ENCODE results near the gene DNAJB11. TPM values are rescaled to one million over a fixed set of nuclear protein-coding genes. Genes with fewer than 3 reads are reported as not detected.
"Not testable (repeated sequence)": the region's sequence is repeated elsewhere in the genome, so short reads cannot be mapped to it uniquely, and the experiment has no call there.

The DNAJB11 gene
- 10 to 100 TPM; 61.3 to 89.6 (median 81.0) TPM for polyA plus RNA-seq

DNA sequence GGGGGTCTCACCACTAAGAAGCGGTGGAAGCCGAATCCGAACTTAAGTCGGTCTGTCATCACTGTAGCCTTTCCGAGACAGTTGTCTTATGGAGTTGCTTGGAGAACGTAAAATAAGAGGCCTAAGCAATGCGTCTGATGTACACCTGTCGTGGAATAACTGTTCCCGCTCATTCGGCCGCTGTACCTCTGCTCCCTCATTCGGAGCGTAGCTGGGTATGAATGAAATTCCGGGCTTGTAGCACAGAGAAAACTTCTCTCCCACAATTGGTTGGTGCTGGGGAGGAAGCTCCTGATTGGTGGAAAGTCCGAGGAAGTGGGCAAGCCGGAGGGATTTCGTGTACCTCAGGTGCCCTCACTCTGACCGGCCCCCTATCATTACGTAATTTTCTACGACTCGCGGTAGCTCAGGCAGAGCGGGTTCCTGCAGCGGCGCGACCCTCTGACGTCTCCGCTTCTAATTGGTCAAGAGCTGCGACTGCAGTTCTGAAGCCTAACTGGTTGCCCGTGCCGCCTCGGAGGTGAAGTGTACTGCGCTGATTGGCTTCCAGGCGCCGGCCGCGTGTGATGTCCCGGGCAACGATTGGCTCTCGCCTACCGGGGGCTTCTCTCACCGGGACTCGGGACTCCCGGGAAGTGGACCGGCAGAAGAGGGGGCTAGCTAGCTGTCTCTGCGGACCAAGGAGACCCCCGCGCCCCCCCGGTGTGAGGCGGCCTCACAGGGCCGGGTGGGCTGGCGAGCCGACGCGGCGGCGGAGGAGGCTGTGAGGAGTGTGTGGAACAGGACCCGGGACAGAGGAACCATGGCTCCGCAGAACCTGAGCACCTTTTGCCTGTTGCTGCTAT lies at the start of gene DNAJB11:
TSS of gene DNAJB11 (plus strand) at position 625 of the 845 bp plus-strand sequence. CDS start at position 803, 178 bp downstream.
- Mint-ChIP-seq H3K4me1 (peaks cover 62 to 82% of the 10 kb centered on the region in 2 donors), H3K27me3 (ENCODE audit: low read depth in 3 of 3) (peaks cover 11 to 22% (median 16%) of the 10 kb centered on the region in 3 donors), H3K36me3 (peaks cover 12 to 18% (median 17%) of the 10 kb centered on the region in 3 donors), H3K4me3 (peak within 1 kb of the TSS; percentile 83 to 98 (median 94)), H3K9me3 (no peaks in the 10 kb centered on the region), H3K27ac (peak within 1 kb of the TSS; percentile 87 to 98 (median 96))
- DNase-seq, result peak; percentile 98

DNA sequence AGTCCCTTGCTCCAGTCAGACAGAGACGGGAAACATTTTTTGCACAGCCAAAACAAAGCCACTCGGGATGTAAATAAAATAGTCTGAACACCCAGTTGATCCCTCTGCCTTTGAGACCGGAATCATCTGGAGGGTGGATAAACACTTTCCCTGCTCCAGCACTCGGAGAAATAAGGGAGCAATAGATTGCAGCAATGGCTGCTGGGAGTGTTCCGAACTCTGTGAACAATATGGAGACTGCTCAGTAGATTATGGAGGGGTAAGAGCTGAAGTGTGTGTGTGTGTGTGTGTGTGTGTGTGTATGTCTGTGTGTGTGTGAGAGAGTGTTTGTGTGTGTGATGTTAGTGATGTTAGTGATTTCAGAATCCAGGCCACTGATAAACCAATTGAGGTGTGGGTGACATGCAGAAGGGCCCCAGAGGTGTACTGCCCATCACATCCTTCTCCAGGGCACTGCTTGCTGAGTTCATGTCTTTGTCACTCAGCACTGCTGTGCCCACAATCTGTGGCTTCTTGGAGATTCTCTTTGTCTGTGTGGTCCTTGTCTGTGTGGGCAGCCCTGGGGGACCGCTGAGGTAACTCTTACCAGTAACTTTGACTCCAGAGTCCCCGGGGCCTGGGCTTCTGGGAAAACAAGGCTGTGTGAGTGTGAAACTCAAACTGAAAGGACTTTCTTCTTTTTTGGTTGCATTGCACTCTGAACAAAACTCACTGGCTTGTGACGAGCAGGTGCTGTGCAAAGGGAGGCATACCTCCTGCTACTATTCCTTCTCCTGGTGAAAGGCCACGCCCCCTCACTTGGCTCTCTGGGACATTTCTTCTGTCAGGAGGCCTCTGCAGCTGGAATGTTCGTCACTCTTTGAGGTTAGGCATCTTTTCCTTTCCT lies 49.3 kb upstream of the DNAJB11 start:
- Mint-ChIP-seq H3K9me3 (no peaks in the 10 kb centered on the region), H3K27ac (peak overlapping the region in 5 of 6 donors; percentile 3 to 48 (median 34)), H3K4me3 (no peak overlapping the region), H3K36me3 (peaks cover 5 to 16% (median 13%) of the 10 kb centered on the region in 3 donors), H3K4me1 (peaks cover 31% of the 10 kb centered on the region in 2 donors), H3K27me3 (ENCODE audit: low read depth in 3 of 3) (peaks cover 0 to 4% (median 0%) of the 10 kb centered on the region in 3 donors)
- DNase-seq, result no peak

DNA sequence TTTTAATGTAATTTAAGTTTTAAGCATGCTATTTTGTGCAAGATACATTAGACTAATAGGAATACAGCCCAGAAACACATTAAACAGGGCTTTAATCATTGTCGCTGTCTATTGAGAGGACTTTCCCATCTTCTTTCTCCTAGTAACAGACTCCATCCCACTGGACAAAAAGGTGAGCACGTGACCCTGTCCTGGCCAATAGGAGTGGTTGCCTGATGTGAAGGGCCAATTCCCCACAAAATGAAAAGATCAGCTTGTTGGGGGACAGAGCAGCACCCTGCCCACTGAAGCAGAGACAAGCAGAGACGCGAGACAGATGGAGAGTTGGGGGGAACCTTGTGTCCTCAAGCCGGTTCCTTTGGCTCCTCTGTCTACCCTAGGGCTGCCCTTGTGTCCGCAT lies 47.5 kb upstream of the DNAJB11 start:
- H3K4me3 Mint-ChIP-seq, result no peak overlapping the region
- peaks cover 0 to 4% (median 0%) of the 10 kb centered on the region in 3 donors for H3K27me3 Mint-ChIP-seq (ENCODE audit: low read depth in 3 of 3)
- no peak for DNase-seq
- H3K36me3 Mint-ChIP-seq, result peaks cover 9 to 23% (median 21%) of the 10 kb centered on the region in 3 donors
- peak overlapping the region in 1 of 6 donors; percentile 54 for H3K27ac Mint-ChIP-seq
- H3K9me3 Mint-ChIP-seq, result no peaks in the 10 kb centered on the region
- H3K4me1 Mint-ChIP-seq, result peaks cover 25 to 27% of the 10 kb centered on the region in 2 donors

DNA sequence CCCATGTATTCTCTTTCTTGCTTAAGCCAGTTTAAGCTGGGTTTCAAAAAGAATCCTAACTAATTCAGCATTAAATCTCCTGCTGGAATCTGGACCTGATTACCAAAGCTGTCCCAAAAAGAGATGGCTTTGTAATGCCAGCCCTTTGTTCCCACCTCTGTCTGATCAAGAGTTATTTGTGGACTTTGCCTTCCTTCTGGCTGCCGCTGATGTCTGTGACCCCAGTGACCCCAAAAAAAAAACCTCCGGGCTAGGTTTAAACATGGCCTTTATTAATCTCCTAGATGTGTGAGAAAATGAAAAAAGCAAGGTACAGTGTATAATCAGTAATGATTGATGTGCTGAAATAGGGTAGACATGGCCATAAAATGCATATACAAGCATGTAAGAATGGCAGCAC lies 47.1 kb upstream of the DNAJB11 start:
- DNase-seq, result no peak
- Mint-ChIP-seq H3K4me1 (peaks cover 24 to 26% of the 10 kb centered on the region in 2 donors), H3K9me3 (no peaks in the 10 kb centered on the region), H3K4me3 (no peak overlapping the region), H3K27ac (no peak overlapping the region), H3K36me3 (peaks cover 9 to 25% (median 23%) of the 10 kb centered on the region in 3 donors), H3K27me3 (ENCODE audit: low read depth in 3 of 3) (peaks cover 0 to 4% (median 0%) of the 10 kb centered on the region in 3 donors)

DNA sequence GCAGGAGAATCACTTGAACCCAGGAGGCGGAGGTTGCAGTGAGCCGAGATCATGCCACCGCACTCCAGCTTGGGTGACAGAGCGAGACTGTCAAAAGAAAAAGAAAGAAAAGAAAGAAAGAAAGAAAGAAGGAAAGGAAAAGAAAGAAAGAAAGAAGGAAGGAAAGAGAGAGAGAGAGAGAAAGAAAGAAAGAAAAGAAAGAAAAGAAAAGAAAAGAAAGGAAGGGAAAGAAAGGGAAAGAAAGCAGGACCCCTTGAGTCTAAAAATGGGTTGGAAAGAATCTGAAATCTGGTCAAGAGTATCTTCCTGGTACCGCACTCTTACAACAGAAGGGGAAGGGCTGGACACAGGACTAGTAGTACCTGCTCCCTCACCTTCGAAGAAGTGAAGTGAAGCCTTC lies 45.9 kb upstream of the DNAJB11 start:
- no peaks in the 10 kb centered on the region for H3K9me3 Mint-ChIP-seq
- H3K27me3 Mint-ChIP-seq (ENCODE audit: low read depth in 3 of 3), result peaks cover 0 to 4% (median 0%) of the 10 kb centered on the region in 3 donors
- H3K36me3 Mint-ChIP-seq, result peaks cover 9 to 32% (median 29%) of the 10 kb centered on the region in 3 donors
- H3K27ac Mint-ChIP-seq, result no peak overlapping the region
- H3K4me3 Mint-ChIP-seq, result no peak overlapping the region
- H3K4me1 Mint-ChIP-seq, result peaks cover 12 to 14% of the 10 kb centered on the region in 2 donors
- DNase-seq, result no peak

DNA sequence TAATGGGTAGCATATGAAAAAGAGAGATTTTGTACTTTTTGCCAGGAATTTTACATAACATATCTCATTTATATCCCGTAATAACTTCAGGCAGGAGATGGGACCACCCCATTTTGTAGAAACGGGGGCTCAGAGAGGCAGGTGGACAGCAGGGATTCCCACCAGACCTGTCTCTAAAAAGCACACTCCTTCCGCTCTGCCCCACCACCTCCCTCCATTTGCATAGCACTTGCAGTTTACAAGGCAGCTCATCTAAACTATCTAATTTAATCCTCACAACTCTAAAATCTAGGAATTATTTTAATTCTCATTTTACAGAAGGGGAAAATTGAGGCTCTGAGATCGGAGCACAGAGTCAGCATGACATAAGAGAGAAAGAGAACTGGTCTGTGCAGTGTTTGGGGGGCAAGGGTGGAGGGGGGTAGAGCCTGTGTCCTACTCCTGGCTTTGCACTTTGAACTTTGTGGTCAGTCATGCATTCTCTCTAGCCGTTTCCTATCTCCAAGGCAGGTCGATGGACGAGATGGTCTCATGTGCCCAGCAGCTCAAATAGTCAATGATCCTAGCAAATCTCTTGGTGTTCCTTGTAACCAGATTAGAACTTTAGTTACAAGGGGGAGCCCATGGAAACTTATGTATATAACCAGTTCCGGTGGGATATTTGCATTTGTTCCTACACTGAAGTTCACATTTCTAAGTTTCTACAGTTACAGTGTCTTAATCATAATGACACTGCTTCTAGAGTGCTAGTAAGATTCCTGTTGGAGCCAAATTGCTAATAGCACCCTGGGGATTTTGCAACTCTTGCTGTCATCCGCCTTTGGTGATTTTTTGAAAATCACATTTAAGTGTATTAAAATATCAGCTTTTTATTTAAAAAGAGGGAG lies 44.9 kb upstream of the DNAJB11 start:
- no peak for DNase-seq
- H3K27ac Mint-ChIP-seq, result peak overlapping the region in 1 of 6 donors; percentile 20
- peaks cover 5 to 6% of the 10 kb centered on the region in 2 donors for H3K4me1 Mint-ChIP-seq
- no peaks in the 10 kb centered on the region for H3K9me3 Mint-ChIP-seq
- peaks cover 0 to 4% (median 0%) of the 10 kb centered on the region in 3 donors for H3K27me3 Mint-ChIP-seq (ENCODE audit: low read depth in 3 of 3)
- no peak overlapping the region for H3K4me3 Mint-ChIP-seq
- peaks cover 9 to 37% (median 29%) of the 10 kb centered on the region in 3 donors for H3K36me3 Mint-ChIP-seq

DNA sequence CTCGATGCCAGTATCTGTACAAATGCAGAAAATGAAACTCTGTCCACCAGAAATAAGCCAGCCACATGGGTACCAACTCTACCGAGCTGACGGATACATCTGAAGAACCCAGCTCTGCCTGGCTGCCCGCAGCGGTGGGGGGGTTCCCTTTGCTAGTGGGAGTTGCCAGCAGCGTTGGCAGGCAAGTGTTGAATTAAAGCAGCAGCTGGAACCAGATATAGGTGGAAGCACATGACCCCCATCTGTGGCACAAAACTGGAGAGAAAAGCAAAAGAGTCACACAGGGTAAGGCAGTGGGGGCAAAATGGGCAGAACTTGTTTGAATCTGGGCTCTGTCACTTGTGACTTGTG lies 44.3 kb upstream of the DNAJB11 start:
- peaks cover 0 to 2% (median 0%) of the 10 kb centered on the region in 3 donors for H3K27me3 Mint-ChIP-seq (ENCODE audit: low read depth in 3 of 3)
- no peak overlapping the region for H3K4me3 Mint-ChIP-seq
- no peaks in the 10 kb centered on the region for H3K9me3 Mint-ChIP-seq
- H3K27ac Mint-ChIP-seq, result no peak overlapping the region
- peaks cover 9 to 36% (median 29%) of the 10 kb centered on the region in 3 donors for H3K36me3 Mint-ChIP-seq
- no peak for DNase-seq
- H3K4me1 Mint-ChIP-seq, result no peaks in the 10 kb centered on the region

DNA sequence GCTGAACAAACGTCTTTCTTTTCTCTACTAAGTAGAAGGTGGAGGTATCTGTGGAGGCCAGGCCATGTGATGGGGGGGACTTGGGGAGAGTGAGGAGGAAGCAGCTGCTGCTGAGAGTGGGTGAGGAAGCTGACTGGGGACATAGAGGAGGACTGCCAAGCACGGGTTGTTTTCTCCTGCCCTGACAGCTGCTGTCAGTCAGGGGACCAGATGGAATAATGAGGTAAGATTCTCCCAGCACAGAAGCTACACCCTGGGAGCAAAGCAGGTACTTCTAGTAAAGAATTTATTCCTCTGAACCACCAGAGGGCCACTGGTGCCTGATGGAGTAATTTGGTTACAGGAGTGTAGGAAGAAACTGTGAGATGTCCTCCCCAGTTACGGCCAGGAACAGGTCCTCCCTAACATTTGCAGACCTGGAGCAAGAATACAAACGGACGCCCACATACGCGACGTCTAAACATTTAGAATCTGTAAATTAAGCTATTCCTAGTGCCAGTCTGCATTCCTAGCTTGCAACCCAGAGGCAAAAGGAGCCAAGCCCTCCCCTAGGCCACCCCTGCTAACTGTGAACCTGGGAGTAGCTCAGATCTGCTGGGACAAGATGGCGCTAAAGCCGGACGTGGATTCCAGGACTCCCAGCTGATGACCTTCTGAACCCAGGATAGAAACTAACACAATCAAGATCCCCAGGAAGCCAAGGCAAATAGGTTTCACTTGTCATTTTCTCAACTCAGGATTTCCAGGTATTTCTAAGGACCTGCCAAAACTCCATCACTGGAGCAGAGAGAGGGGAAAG lies 41.1 kb upstream of the DNAJB11 start:
- Mint-ChIP-seq H3K4me3 (no peak overlapping the region), H3K36me3 (peaks cover 10 to 37% (median 32%) of the 10 kb centered on the region in 3 donors), H3K9me3 (no peaks in the 10 kb centered on the region), H3K27me3 (ENCODE audit: low read depth in 3 of 3) (peaks cover 0 to 3% (median 2%) of the 10 kb centered on the region in 3 donors), H3K4me1 (peaks cover 6 to 10% of the 10 kb centered on the region in 2 donors), H3K27ac (peak overlapping the region in 1 of 6 donors; percentile 23)
- DNase-seq, result no peak

DNA sequence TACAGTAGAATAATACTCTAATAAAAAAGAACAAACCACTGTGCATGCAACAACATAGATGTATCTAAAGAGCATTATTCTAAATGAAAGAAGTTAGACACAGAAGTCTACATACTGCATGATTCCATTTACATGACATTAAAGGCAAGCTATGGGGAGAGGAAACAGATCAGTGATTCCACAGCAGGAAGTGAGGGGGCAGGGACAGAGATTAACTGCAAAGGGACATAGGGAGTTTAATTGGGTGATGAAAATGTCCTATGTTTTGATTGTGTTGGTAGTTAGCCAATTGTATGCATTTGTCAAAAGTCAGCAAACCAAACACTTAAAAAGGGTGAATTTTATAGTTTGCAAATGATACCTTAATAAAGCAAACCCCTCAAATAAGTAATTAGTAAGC lies 40.1 kb upstream of the DNAJB11 start:
- Mint-ChIP-seq H3K4me1 (peaks cover 7 to 12% of the 10 kb centered on the region in 2 donors), H3K9me3 (no peaks in the 10 kb centered on the region), H3K36me3 (peaks cover 10 to 39% (median 29%) of the 10 kb centered on the region in 3 donors), H3K27ac (no peak overlapping the region), H3K4me3 (no peak overlapping the region), H3K27me3 (ENCODE audit: low read depth in 3 of 3) (peaks cover 0 to 3% (median 0%) of the 10 kb centered on the region in 3 donors)
- DNase-seq, result no peak

DNA sequence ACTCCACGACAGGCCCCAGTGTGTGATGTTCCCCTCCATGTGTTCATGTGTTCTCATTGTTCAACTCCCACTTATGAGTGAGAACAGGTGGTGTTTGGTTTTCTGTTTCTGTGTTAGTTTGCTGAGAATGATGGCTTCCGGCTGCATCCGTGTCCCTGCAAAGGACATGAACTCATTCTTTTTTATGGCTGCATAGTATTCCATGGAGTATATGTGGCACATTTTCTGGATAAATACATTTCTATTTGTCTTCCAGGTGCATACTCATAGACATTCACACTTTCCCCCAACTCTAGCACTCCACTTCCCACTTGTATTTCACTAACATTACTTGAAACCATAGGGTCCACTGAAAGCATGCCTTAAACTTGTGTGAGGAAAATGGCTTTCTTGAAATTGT lies 38.8 kb upstream of the DNAJB11 start:
- not testable (repeated sequence) for H3K27ac Mint-ChIP-seq; H3K4me3 Mint-ChIP-seq; H3K9me3 Mint-ChIP-seq; H3K27me3 Mint-ChIP-seq (ENCODE audit: low read depth in 3 of 3); DNase-seq
- Mint-ChIP-seq H3K4me1 (peaks cover 7 to 12% of the 10 kb centered on the region in 2 donors), H3K36me3 (peaks cover 10 to 41% (median 33%) of the 10 kb centered on the region in 3 donors)

DNA sequence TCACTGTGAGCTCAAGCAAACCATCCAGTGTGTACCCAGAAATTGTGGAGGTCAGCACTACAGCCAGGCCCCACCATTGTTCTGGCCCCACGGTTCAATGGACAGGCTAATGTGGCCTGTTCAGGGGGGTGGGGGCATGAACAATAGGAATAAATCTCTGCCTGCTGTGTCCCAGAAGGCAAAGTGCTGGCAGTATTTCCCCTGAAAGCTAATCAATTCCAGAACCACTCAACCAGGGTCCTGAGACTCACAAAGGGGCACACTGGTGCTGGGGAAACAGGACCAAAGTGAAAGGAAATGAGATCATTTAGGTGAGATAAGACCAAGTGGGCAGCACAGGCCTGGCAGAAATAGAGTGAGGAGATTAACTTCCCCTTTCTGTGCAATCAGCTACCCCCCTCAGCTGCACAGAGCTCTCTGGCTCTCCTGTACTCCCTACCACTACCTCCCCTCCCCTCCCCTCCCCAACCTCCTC lies 37.9 kb upstream of the DNAJB11 start:
- H3K36me3 Mint-ChIP-seq, result peaks cover 9 to 46% (median 39%) of the 10 kb centered on the region in 3 donors
- H3K27me3 Mint-ChIP-seq (ENCODE audit: low read depth in 3 of 3), result peaks cover 0 to 3% (median 0%) of the 10 kb centered on the region in 3 donors
- DNase-seq, result no peak
- peaks cover 7 to 12% of the 10 kb centered on the region in 2 donors for H3K4me1 Mint-ChIP-seq
- no peak overlapping the region for H3K27ac Mint-ChIP-seq
- no peaks in the 10 kb centered on the region for H3K9me3 Mint-ChIP-seq
- no peak overlapping the region for H3K4me3 Mint-ChIP-seq

DNA sequence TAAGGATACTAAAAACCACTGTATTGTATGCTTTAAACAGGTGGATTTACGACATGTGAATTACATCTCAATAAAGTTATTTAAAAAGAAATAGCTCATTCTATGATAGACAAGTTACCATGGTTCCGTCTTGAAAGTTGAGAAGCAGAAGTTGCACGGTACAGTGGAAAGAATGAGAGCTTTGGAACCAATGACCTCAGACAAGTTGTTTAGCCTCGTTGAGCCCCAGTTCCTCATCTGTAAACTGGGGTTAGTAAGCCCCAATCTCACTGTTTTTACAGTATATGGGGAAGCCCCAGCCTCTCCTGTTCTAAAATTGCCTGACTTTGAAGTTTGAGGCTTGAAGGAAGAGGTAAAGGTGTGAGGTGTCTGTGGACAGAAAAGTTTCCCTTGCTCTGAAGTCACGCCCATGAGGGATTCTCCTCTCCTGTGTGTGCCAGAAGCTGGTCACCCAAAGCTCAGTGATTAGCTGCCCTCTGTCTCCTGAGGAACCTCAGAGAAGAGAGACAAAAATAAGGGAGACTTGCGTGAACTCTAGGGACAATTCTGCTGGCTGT lies 36.3 kb upstream of the DNAJB11 start:
- Mint-ChIP-seq H3K36me3 (peaks cover 13 to 38% (median 27%) of the 10 kb centered on the region in 3 donors), H3K27ac (peak overlapping the region in 2 of 6 donors; percentile 52 to 72), H3K4me1 (peaks cover 7 to 12% of the 10 kb centered on the region in 2 donors), H3K4me3 (peak overlapping the region in 3 of 5 donors; percentile 18 to 40 (median 40)), H3K27me3 (ENCODE audit: low read depth in 3 of 3) (peaks cover 0 to 3% (median 0%) of the 10 kb centered on the region in 3 donors), H3K9me3 (no peaks in the 10 kb centered on the region)
- peak; percentile 23 to 44 (median 30) for DNase-seq

Measured in immature natural killer cell (primary cell).